MG63 (cell line): ENCODE results near the gene CEACAM1. TPM values are rescaled to one million over a fixed set of nuclear protein-coding genes. Genes with fewer than 3 reads are reported as not detected.
A peak's percentile ranks its signal among the peaks of the same experiment; 100 is the strongest.
"Not testable (repeated sequence)": the region's sequence is repeated elsewhere in the genome, so short reads cannot be mapped to it uniquely, and the experiment has no call there.

Source experiments
- DNase-seq: peaks from one replicate; pipeline ENCODE4 v3.0.0-alpha.2; 2020
- H3K27me3 ChIP-seq: fragments of 250-450 bp; sonication (Bioruptor Pico); 2 replicates; pipeline ENCODE4 v1.5.1; 2020; ENCODE audit warnings: mild to moderate bottlenecking, moderate library complexity
- H3K36me3 ChIP-seq: fragments of 250-450 bp; sonication (Bioruptor Pico); 2 replicates; pipeline ENCODE4 v1.5.1; 2020; ENCODE audit warnings: mild to moderate bottlenecking, moderate library complexity
- H3K4me3 ChIP-seq: fragments of 250-450 bp; sonication (Bioruptor Pico); 2 replicates; pipeline ENCODE4 v1.5.1; 2020; ENCODE audit warnings: mild to moderate bottlenecking, moderate library complexity
- H3K9me3 ChIP-seq: fragments of 250-450 bp; sonication (Bioruptor Pico); 2 replicates; pipeline ENCODE4 v1.5.1; 2020; ENCODE audit warnings: mild to moderate bottlenecking, moderate library complexity
- total RNA-seq: library from RNA; depleted of rRNA; stranded (reverse); fragments of >200 nt; shearing (Covaris generic); gene quantifications from 2 replicates; pipeline ENCODE4 v1.2.3, GENCODE V29; 2014; ENCODE audit warnings: low replicate concordance

CEACAM1 gene
- total RNA-seq, 1 experiment from 2014 or later, result not detected

DNA sequence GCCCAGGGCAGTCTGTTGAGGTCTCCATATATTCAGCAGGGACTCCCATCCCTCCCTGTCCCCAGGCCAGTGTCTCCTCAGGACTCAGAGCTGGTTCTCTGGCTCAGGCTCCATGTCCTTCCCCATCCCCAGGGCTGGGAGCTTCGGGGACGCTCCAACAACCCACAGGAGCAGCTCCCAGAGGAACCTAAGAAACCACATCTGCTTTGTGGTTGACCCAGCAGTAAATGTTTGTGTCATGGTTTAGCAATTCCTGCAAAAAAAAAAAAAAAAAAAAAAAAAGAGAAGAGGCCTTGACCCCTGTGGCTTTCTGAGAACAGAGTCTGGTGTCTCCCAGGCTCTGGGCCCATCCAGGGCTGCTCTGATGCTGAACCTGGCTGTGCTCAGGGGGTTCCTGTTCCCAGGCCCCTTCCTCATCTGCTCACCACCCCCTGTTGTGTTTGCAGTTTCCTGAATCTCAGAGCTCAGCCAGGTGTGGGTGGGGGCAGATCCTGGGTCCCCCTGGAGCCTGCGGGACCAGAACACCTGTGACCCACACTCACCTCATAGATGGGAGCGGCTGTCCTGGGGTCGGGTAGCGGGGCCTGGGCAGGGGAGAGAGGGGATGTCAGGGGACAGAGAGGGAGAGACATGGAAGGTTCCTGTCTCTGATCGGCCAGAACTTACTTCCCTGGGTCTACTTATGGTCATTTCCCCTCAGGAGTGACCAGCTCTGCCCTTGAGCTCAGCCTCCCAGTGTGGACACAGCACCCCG, 25.2 kb upstream of the CEACAM1 start:
- Histone ChIP-seq H3K36me3 (no peaks in the 10 kb centered on the region), H3K9me3 (peaks cover 4% of the 10 kb centered on the region; the same call in 1 of the 2 replicates), H3K27me3 (no peaks in the 10 kb centered on the region), H3K4me3 (no peak overlapping the region)
- DNase-seq, result no peak

GRCh38 chr19:42552086-42553065, 24.1 kb upstream of the CEACAM1 start:
- no peak overlapping the region for H3K4me3 ChIP-seq
- no peaks in the 10 kb centered on the region for H3K36me3 ChIP-seq
- H3K27me3 ChIP-seq, result no peaks in the 10 kb centered on the region
- peaks cover 1% of the 10 kb centered on the region; the same call in 1 of the 2 replicates for H3K9me3 ChIP-seq
- DNase-seq, result no peak

GRCh38 chr19:42550521-42550920, 22.2 kb upstream of the CEACAM1 start:
- DNase-seq, H3K9me3 ChIP-seq, H3K4me3 ChIP-seq, H3K27me3 ChIP-seq, H3K36me3 ChIP-seq: not testable (repeated sequence)

GRCh38 chr19:42549067-42549466, 20.8 kb upstream of the CEACAM1 start:
- not testable (repeated sequence) for DNase-seq, H3K36me3 ChIP-seq, H3K9me3 ChIP-seq, H3K4me3 ChIP-seq, H3K27me3 ChIP-seq

DNA sequence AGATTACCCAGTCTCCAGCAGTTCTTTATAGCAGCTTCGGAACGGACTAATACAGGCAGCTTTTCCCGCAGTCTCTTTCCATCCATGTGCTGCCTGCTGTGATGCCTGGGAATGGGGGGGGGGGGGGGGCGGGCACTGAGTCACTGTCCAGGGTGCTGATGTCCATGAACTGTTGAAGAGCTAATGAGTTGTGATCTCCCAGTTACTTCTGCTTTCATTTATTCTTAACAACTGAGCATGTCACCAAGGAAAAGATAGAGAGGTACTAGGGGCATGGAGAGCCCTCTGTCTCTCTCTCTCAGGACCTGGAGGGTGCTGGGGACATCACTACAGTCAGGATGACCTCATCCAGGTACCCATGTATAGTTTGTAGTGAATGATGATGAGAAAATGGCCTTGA, 20.3 kb upstream of the CEACAM1 start:
- H3K27me3 ChIP-seq, result no peaks in the 10 kb centered on the region
- no peaks in the 10 kb centered on the region; the same call in 1 of the 2 replicates for H3K9me3 ChIP-seq
- H3K36me3 ChIP-seq, result no peaks in the 10 kb centered on the region
- no peak for DNase-seq
- no peak overlapping the region for H3K4me3 ChIP-seq

DNA sequence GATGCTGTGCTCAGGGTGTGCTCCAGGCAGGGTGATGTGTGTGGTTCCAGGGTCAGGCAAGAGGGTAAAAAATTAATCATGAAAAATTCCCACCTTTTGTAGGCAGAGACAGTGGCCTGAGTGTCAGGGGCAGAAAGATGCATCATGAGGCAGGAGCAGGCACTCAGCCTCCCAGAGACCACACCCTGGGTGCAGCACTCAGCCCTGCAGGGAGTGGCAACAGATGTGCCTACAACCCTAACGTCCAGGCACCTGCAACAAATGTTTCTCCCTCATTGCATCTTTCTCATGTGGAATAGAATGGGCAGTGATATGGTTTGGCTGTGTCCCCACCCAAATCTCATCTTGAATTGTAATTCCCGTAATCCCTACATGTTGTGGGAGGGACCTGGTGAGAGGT, 19.6 kb upstream of the CEACAM1 start:
- Histone ChIP-seq H3K36me3 (no peaks in the 10 kb centered on the region), H3K27me3 (no peaks in the 10 kb centered on the region), H3K4me3 (no peak overlapping the region), H3K9me3 (no peaks in the 10 kb centered on the region; the same call in 1 of the 2 replicates)
- no peak for DNase-seq

DNA sequence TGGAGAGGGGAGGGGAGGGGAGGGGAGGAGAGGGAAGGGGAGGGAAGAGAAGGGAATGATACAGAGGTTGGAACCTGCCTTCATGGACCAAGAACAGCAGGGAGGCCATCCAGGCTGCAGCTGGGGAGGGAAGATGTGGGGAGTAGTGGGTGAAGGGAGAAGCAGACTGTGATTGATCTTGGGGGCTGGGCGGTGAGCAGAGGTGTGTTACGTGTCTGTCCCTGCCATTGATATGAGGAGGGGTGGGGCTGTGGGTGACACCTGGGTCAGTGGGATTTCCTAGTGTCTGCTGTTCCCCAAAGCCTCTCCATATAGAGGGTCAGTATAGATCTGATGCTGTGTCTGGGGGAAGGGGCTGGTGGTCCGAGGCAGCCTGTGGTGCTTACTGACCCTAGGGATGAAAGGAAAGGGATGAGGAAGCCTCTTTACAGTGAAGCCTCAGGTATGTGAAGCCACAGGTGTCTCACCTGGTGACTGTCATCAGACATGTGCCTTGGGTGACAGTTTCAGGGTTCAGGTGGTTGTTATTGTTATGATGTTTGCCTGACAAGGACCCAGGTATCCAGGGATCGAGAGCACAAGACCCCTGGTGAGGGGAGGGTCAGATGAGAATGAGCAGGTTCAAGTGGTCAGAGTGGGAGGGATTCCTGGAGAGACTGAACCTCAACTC, 18.7 kb upstream of the CEACAM1 start:
- Histone ChIP-seq H3K36me3 (no peaks in the 10 kb centered on the region), H3K27me3 (no peaks in the 10 kb centered on the region), H3K9me3 (no peaks in the 10 kb centered on the region; the same call in 1 of the 2 replicates), H3K4me3 (no peak overlapping the region)
- DNase-seq, result no peak

GRCh38 chr19:42544146-42544545, 15.9 kb upstream of the CEACAM1 start:
- Histone ChIP-seq H3K9me3 (no peaks in the 10 kb centered on the region), H3K4me3 (no peak overlapping the region), H3K27me3 (no peaks in the 10 kb centered on the region), H3K36me3 (no peaks in the 10 kb centered on the region)
- DNase-seq, result no peak

DNA sequence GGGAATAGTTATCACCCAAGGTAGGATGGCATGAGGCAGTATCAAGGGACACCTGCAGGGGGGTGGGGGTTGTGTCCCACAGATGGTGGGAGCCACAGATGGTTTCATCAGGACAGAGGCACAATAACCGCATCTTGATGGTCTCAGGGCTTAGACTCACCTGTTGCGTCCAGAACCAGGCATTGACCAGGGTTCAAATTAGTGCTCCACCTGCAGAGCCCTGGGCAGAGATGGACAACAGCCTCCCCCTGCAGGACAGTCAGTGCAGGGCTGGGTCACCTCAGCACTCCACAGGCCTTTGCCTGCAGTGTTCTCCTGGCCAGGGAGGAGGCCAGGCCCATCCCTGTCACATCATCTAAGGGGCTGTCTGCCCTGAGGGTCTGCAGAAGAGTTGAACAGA, 14.5 kb upstream of the CEACAM1 start:
- Histone ChIP-seq H3K4me3 (no peak overlapping the region), H3K27me3 (no peaks in the 10 kb centered on the region), H3K36me3 (no peaks in the 10 kb centered on the region), H3K9me3 (no peaks in the 10 kb centered on the region)
- DNase-seq, result no peak

GRCh38 chr19:42540071-42540553, 11.8 kb upstream of the CEACAM1 start:
- no peaks in the 10 kb centered on the region for H3K36me3 ChIP-seq
- H3K4me3 ChIP-seq, result no peak overlapping the region
- no peak for DNase-seq
- H3K9me3 ChIP-seq, result peaks cover 4% of the 10 kb centered on the region
- H3K27me3 ChIP-seq, result peaks cover 16% of the 10 kb centered on the region

GRCh38 chr19:42538841-42539709, 10.8 kb upstream of the CEACAM1 start:
- peaks cover 23% of the 10 kb centered on the region for H3K27me3 ChIP-seq
- H3K4me3 ChIP-seq, result no peak overlapping the region
- H3K9me3 ChIP-seq, result peaks cover 4% of the 10 kb centered on the region
- H3K36me3 ChIP-seq, result no peaks in the 10 kb centered on the region
- DNase-seq, result no peak

DNA sequence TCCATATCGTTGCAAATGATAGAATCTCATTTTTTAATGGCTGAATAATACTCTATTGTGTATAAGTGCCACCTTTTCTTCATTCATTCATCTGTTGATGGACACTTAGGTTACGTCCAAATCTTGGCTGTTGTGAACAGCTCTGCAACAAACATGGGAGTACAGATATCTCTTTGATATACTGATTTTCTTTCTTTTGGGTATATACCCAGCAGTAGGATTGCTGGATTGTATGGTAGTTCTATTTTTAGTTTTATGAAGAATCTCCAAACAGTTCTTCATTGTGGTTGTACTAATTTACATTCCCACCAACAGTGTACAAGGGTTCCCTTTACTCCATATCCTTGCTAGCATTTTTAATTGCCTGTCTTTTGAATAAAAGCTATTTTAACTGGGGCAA, 7.0 kb upstream of the CEACAM1 start:
- not testable (repeated sequence) for H3K4me3 ChIP-seq, DNase-seq, H3K36me3 ChIP-seq, H3K9me3 ChIP-seq
- H3K27me3 ChIP-seq, result peaks cover 28% of the 10 kb centered on the region

DNA sequence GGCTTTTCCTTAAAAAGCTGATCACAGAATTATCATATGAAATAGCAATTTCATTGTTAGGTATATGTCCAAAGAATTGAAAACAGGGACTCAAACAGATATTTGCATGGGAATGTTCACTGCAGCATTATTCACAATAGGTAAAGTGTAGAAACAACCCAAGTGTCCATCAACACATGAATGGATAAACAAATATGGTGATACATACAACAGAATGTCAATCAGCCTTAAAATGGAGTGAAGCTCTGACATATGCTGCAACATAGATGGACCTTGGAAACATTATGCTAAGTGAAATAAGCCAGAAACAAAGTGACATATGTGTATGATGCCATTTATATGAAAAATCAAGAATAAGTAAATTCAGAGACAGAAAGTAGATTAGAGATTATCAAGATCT, 6.1 kb upstream of the CEACAM1 start:
- Histone ChIP-seq H3K27me3 (peaks cover 28% of the 10 kb centered on the region), H3K4me3 (no peak overlapping the region), H3K9me3 (peaks cover 4% of the 10 kb centered on the region), H3K36me3 (no peaks in the 10 kb centered on the region)
- DNase-seq, result no peak

- no peak for DNase-seq
- Histone ChIP-seq H3K27me3 (peaks cover 28% of the 10 kb centered on the region), H3K4me3 (no peak overlapping the region), H3K36me3 (no peaks in the 10 kb centered on the region), H3K9me3 (peaks cover 4% of the 10 kb centered on the region)
These were observed 4.6 kb upstream of the CEACAM1 start for GRCh38 chr19:42532891-42533290.

GRCh38 chr19:42531313-42531712, 3.0 kb upstream of the CEACAM1 start:
- Histone ChIP-seq H3K27me3 (peaks cover 24% of the 10 kb centered on the region), H3K9me3 (peaks cover 4% of the 10 kb centered on the region), H3K36me3 (no peaks in the 10 kb centered on the region), H3K4me3 (no peak overlapping the region)
- DNase-seq, result no peak

- peak; percentile 28 for DNase-seq
- Histone ChIP-seq H3K36me3 (no peaks in the 10 kb centered on the region), H3K27me3 (peaks cover 9% of the 10 kb centered on the region), H3K4me3 (no peak overlapping the region), H3K9me3 (no peaks in the 10 kb centered on the region)
These were observed 1.0 kb upstream of the CEACAM1 start for GRCh38 chr19:42529248-42529764.
